Fibroblast of pulmonary artery (primary cell): ENCODE data around the gene MED14.

ENCODE experiments used
- DNase-seq: peaks from one replicate; pipeline ENCODE4 v3.0.0-alpha.2; 2010; ENCODE audit warnings: low read depth
- H3K4me3 ChIP-seq: replicated peaks from 2 replicates; pipeline ENCODE4 v1.5.1; 2011; ENCODE audit warnings: low read depth, mild to moderate bottlenecking, control low read depth, low read length, moderate library complexity
- CTCF ChIP-seq: IDR thresholded peaks from 2 replicates; pipeline ENCODE4 v1.5.1; 2011; ENCODE audit warnings: mild to moderate bottlenecking, control low read depth, low read length, inconsistent platforms; ENCODE audit errors: missing control alignments

Gene MED14

GRCh38 chrX:40729598-40730584 lies 5.5 kb downstream of the MED14 start:
- TF ChIP-seq CTCF, result no peak
- H3K4me3 ChIP-seq, result no peak overlapping the region
- no peak for DNase-seq

DNA sequence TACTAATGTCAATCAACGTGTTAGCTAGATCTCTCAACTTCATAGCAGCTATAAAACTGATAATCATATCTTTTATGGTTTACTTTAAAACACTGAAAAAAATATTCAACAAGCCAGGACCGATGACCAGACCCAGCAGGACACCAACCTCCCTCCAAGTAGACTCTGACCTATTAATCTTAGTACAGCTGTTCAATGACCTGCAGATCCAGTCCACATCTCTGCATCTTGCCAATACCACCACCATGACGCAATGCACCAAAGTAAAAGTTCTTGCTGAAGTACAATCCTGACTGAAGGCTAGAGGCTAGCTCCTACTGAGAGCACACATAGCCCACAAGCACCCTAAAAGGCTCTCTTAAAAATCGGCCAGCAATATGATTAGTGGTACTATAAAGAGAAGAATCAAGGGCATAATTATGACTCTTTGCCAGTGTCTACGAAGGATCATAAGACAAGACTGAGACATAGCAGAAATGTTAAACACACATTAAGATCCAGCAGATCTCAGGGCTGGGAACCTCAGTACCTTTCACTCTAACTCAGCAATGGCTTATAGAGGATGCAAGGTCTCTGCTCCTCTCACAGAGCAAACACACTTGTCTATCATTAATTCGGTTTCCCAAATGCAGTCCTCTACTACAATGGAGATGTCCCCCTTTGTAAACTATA lies 7.6 kb downstream of the MED14 start:
- no peak for TF ChIP-seq CTCF
- H3K4me3 ChIP-seq, result no peak overlapping the region
- DNase-seq, result peak; percentile 6

DNA sequence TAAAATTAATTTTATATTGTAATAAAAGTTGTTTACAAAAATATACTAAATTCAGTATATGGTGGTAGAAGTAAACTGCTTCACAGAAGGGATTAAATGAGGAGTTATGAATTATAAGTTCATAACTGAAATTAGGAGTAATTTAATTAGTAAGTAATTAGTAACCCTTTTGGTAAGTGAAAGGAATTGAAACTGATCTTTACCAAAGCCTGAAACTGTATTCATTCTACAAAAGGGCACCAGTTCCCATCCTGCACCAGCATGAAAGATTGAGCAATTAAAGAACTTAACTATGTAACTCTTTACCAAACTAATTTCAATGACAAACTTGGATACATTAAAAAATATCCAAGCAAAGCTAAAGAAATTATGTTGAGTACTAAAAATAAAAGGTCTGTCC lies 8.2 kb downstream of the MED14 start:
- no peak for TF ChIP-seq CTCF

DNA sequence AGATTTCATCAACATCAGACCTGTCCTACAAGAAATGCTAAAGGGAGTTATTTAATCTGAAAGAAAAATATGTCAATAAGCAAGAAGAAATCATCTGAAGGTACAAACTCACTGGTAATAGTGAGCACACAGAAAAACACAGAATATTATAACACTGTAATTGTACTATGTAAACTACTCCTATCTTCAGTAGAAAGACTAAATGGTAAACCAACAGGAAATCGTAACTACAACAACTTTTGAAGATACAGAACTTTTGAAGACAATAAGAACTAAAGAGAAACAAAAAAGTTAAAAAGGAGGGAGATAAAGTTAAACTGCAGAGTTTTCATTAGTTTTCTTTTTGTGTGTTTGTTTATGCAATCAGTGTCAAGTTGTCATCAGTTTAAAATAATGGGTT lies 12.4 kb downstream of the MED14 start:
- TF ChIP-seq CTCF, result no peak
- DNase-seq, result no peak
- H3K4me3 ChIP-seq, result no peak overlapping the region

More for the DNA sequence above, 8.2 kb downstream of the MED14 start:
- H3K4me3 ChIP-seq, result no peak overlapping the region
- no peak for DNase-seq

DNA sequence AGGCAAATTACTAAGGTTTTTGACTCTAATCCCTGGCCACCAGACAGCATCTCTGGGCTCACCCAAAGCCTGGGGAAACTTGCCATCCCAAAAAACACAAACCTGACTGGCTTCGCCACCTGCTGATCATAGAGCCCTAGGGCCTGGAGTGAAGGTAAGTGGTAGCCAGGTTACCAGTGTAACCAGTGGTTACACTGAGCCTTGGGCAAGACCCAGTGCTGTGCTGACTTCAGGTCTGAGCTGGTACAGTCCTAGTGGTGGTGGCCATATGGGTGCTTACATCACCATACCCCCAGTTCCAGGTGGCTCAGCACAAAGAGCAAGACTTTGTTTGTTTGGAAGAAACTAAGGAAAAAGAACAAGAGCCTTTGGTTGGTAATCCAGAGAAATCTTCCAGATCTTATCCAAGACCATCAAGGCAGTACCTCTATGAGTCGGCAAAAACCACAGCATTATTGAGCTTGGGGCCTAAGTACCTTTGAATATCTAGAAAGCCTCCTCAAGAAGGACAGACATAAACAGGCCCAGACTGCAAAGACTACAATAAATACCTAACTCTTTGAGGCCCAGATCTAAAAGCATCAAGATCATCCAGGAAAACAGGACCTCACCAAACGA lies 13.7 kb downstream of the MED14 start:
- TF ChIP-seq CTCF, result no peak
- DNase-seq, result no peak
- H3K4me3 ChIP-seq, result no peak overlapping the region

- no peak for DNase-seq
- no peak overlapping the region for H3K4me3 ChIP-seq
- no peak for TF ChIP-seq CTCF
These were observed 14.6 kb downstream of the MED14 start for GRCh38 chrX:40720792-40721191.
